H1 (cell line): ENCODE measurements around the gene ACVR1. TPM values are rescaled to one million over a fixed set of nuclear protein-coding genes. Genes with fewer than 3 reads are reported as not detected.

Experiments used
- BACH1 ChIP-seq: IDR thresholded peaks from 2 replicates; pipeline ENCODE4 v1.6.1; 2012; ENCODE audit warnings: low read length, improper control_type of control experiment
- CTBP2 ChIP-seq: IDR thresholded peaks from 2 replicates; pipeline ENCODE4 v1.7.0; 2011; ENCODE audit warnings: borderline replicate concordance, mild to moderate bottlenecking, moderate library complexity, mixed read lengths, low read length; ENCODE audit not compliant: insufficient read depth, insufficient read length
- SIRT6 ChIP-seq: IDR thresholded peaks from one replicate; pipeline ENCODE4 v1.7.1; 2012; ENCODE audit warnings: low read length, inconsistent platforms
- SIX5 ChIP-seq: IDR thresholded peaks from 2 replicates; pipeline ENCODE4 v1.6.1; 2011; ENCODE audit warnings: mild to moderate bottlenecking, low read depth, low read length
- SRF ChIP-seq: IDR thresholded peaks from 2 replicates; pipeline ENCODE4 v1.6.1; 2011; ENCODE audit warnings: mild to moderate bottlenecking, low read depth, low read length, moderate library complexity
- polyA plus RNA-seq, 7 experiments: library from polyadenylated mRNA; depleted of rRNA in 3 of 7; stranded (reverse) in 5 of 7; unstranded in 2 of 7; fragments of >200 nt in 5 of 7; fragments of 200-250 nt in 2 of 7; gene quantifications; 1 replicate in 5 of 7; 2 replicates in 1 of 7; 4 replicates in 1 of 7; pipeline versions ENCODE4 v1.2.1 to v1.2.3, GENCODE V29; 2011 to 2013; ENCODE audit warnings: missing spikeins in 2 of 7, mixed read lengths in 2 of 7
- total RNA-seq: library from RNA; stranded (reverse); fragmentation: NEBNext Ultra II Directional; extraction: Animal tissue kit (Norgen Biotek cat#: 25700); gene quantifications from 2 replicates; pipeline ENCODE4 v1.2.1, GENCODE V29; 2021
- TF ChIP-seq, protein P1 (sequence below): IDR thresholded peaks from 2 replicates; pipeline ENCODE4 v1.6.1; 2012; ENCODE audit warnings: inconsistent platforms
- TF ChIP-seq, protein P2 (sequence below): IDR thresholded peaks from 2 replicates; pipeline ENCODE4 v1.6.1; 2012; ENCODE audit warnings: low read length, inconsistent platforms
- TF ChIP-seq, protein P3 (sequence below): fragments of 300-600 bp; sonication (generic); IDR thresholded peaks from 2 replicates; pipeline ENCODE4 v1.7.1; 2012; ENCODE audit warnings: low read length, moderate library complexity, mild to moderate bottlenecking, inconsistent platforms; ENCODE audit not compliant: insufficient replicate concordance

The ACVR1 gene
- total and polyA plus RNA-seq, 2 of the 8 experiments (the other 6 are each of a cell fraction or from before 2014, with no cell fraction given): 8.5 to 17.7 TPM

DNA sequence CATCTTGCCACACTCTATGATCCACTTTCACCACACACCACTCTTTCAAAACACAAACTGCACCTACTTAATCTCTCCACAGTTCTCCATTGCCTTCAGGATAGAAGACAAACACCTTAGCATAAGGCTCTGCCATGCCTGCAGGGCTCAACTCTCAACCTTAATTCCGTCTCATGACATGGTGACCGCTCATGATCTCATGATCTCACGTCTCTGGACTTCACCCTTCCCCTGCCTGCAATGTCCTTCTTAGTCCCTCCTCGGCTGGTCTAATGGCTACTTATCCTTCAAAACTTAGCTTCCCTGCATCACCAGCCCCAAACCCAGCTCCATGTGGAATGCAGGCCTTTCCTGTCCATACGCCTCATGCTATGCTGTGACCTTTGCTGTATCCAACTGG, 85.3 kb downstream of the ACVR1 start (continued):
- TF ChIP-seq, protein P1, sequence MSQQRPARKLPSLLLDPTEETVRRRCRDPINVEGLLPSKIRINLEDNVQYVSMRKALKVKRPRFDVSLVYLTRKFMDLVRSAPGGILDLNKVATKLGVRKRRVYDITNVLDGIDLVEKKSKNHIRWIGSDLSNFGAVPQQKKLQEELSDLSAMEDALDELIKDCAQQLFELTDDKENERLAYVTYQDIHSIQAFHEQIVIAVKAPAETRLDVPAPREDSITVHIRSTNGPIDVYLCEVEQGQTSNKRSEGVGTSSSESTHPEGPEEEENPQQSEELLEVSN: no peak
- TF ChIP-seq SRF: no peak
- no peak for TF ChIP-seq SIX5
- TF ChIP-seq BACH1: no peak
- no peak for TF ChIP-seq CTBP2
- no peak for TF ChIP-seq SIRT6
- TF ChIP-seq, protein P2, sequence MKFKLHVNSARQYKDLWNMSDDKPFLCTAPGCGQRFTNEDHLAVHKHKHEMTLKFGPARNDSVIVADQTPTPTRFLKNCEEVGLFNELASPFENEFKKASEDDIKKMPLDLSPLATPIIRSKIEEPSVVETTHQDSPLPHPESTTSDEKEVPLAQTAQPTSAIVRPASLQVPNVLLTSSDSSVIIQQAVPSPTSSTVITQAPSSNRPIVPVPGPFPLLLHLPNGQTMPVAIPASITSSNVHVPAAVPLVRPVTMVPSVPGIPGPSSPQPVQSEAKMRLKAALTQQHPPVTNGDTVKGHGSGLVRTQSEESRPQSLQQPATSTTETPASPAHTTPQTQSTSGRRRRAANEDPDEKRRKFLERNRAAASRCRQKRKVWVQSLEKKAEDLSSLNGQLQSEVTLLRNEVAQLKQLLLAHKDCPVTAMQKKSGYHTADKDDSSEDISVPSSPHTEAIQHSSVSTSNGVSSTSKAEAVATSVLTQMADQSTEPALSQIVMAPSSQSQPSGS: no peak
- TF ChIP-seq, protein P3, sequence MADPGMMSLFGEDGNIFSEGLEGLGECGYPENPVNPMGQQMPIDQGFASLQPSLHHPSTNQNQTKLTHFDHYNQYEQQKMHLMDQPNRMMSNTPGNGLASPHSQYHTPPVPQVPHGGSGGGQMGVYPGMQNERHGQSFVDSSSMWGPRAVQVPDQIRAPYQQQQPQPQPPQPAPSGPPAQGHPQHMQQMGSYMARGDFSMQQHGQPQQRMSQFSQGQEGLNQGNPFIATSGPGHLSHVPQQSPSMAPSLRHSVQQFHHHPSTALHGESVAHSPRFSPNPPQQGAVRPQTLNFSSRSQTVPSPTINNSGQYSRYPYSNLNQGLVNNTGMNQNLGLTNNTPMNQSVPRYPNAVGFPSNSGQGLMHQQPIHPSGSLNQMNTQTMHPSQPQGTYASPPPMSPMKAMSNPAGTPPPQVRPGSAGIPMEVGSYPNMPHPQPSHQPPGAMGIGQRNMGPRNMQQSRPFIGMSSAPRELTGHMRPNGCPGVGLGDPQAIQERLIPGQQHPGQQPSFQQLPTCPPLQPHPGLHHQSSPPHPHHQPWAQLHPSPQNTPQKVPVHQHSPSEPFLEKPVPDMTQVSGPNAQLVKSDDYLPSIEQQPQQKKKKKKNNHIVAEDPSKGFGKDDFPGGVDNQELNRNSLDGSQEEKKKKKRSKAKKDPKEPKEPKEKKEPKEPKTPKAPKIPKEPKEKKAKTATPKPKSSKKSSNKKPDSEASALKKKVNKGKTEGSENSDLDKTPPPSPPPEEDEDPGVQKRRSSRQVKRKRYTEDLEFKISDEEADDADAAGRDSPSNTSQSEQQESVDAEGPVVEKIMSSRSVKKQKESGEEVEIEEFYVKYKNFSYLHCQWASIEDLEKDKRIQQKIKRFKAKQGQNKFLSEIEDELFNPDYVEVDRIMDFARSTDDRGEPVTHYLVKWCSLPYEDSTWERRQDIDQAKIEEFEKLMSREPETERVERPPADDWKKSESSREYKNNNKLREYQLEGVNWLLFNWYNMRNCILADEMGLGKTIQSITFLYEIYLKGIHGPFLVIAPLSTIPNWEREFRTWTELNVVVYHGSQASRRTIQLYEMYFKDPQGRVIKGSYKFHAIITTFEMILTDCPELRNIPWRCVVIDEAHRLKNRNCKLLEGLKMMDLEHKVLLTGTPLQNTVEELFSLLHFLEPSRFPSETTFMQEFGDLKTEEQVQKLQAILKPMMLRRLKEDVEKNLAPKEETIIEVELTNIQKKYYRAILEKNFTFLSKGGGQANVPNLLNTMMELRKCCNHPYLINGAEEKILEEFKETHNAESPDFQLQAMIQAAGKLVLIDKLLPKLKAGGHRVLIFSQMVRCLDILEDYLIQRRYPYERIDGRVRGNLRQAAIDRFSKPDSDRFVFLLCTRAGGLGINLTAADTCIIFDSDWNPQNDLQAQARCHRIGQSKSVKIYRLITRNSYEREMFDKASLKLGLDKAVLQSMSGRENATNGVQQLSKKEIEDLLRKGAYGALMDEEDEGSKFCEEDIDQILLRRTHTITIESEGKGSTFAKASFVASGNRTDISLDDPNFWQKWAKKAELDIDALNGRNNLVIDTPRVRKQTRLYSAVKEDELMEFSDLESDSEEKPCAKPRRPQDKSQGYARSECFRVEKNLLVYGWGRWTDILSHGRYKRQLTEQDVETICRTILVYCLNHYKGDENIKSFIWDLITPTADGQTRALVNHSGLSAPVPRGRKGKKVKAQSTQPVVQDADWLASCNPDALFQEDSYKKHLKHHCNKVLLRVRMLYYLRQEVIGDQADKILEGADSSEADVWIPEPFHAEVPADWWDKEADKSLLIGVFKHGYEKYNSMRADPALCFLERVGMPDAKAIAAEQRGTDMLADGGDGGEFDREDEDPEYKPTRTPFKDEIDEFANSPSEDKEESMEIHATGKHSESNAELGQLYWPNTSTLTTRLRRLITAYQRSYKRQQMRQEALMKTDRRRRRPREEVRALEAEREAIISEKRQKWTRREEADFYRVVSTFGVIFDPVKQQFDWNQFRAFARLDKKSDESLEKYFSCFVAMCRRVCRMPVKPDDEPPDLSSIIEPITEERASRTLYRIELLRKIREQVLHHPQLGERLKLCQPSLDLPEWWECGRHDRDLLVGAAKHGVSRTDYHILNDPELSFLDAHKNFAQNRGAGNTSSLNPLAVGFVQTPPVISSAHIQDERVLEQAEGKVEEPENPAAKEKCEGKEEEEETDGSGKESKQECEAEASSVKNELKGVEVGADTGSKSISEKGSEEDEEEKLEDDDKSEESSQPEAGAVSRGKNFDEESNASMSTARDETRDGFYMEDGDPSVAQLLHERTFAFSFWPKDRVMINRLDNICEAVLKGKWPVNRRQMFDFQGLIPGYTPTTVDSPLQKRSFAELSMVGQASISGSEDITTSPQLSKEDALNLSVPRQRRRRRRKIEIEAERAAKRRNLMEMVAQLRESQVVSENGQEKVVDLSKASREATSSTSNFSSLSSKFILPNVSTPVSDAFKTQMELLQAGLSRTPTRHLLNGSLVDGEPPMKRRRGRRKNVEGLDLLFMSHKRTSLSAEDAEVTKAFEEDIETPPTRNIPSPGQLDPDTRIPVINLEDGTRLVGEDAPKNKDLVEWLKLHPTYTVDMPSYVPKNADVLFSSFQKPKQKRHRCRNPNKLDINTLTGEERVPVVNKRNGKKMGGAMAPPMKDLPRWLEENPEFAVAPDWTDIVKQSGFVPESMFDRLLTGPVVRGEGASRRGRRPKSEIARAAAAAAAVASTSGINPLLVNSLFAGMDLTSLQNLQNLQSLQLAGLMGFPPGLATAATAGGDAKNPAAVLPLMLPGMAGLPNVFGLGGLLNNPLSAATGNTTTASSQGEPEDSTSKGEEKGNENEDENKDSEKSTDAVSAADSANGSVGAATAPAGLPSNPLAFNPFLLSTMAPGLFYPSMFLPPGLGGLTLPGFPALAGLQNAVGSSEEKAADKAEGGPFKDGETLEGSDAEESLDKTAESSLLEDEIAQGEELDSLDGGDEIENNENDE: no peak
